GM13976 (cell line): ENCODE results near the gene DCST2.

Experiments
- DNase-seq: peaks from one replicate; pipeline ENCODE4 v3.0.0; 2012; ENCODE audit warnings: low spot score
- CTCF ChIP-seq: IDR thresholded peaks from 2 replicates; pipeline ENCODE4 v1.5.1; 2012; ENCODE audit warnings: borderline replicate concordance, mild to moderate bottlenecking; ENCODE audit not compliant: insufficient read depth; ENCODE audit errors: extremely low read depth, missing control alignments, control extremely low read depth
- in situ Hi-C: fragments of 300-500 bp; cut with MboI; formaldehyde crosslinking; loops from one replicate; pipeline ENCODE4 v1.12.0; 2022; ENCODE audit warnings: low sequenced_read_pairs, mixed read lengths, inconsistent platforms; ENCODE audit not compliant: unreplicated experiment

Gene DCST2

GRCh38 chr1:154993572-154994268, 39.9 kb downstream of the DCST2 start, which contains the start of gene LENEP:
TSS of gene LENEP (plus strand) at chr1:154993586. CDS start at chr1:154993608, 22 bp downstream.
- TF ChIP-seq CTCF = no peak
- DNase-seq = no peak
- in situ Hi-C loops = no loop called here

DNA sequence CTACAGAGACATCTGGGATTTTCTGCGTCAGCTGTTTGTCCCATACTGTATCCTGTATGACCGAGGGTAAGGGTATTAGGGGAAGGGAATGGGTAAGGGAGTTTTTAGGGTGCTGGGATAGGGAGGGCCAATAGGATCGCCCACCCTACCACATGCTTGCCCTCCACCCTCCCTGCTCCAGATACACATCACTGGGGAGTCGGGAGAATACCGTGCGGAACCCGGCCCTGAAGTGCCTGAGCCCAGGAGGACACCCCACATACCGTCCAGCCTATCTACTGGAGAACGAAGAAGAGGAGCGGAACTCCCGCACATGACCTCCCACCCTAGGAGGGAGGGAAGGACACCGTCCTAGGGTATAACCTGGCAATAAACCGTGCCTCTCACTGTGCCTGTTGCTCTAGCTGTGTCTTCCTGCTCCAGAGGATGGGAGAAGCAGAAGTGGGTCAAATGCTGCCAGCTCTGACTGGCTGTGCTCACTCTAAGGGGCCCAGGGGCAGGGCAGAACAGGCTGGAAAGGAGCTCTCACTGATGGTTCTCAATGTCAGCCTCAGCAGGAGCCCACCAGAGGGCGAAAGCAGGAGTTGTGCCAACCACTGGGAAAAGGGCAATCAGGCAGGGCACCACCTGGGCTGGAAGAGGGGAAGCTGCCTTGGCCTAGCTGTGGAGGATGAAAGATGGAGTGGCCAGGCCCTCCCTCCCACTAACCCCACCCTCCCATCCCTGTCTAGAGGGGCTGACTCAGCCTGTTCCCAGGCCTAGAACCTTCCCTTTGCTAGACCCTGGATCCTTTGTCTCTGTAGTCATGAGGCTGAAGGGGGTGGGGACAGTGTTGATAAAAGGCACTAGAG, 40.6 kb downstream of the DCST2 start:
- no peak for DNase-seq
- in situ Hi-C loops = no loop called here
- TF ChIP-seq CTCF = no peak

DNA sequence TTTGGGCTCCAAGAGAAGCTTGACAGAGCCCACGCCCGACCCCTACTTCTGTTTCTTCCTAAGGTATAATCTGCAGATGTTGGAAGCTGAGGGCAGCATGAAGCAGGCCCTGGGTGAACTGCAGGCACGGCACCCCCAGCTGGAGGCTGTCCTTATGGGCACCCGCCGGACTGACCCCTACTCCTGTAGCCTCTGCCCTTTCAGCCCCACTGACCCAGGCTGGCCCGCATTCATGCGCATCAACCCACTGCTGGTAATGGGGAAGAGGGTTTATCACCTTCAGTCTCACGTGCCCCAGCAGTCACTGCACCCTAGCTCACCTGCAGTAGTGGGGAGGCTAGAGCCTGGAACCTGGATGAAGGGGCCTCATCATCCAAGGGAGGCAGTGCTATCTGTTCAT, 43.3 kb downstream of the DCST2 start:
- in situ Hi-C loops = no loop called here
- TF ChIP-seq CTCF = no peak
- DNase-seq = no peak

- DNase-seq = no peak
- no peak for TF ChIP-seq CTCF
- in situ Hi-C loops = no loop called here
Measured at GRCh38 chr1:154989195-154989860, 44.3 kb downstream of the DCST2 start.

DNA sequence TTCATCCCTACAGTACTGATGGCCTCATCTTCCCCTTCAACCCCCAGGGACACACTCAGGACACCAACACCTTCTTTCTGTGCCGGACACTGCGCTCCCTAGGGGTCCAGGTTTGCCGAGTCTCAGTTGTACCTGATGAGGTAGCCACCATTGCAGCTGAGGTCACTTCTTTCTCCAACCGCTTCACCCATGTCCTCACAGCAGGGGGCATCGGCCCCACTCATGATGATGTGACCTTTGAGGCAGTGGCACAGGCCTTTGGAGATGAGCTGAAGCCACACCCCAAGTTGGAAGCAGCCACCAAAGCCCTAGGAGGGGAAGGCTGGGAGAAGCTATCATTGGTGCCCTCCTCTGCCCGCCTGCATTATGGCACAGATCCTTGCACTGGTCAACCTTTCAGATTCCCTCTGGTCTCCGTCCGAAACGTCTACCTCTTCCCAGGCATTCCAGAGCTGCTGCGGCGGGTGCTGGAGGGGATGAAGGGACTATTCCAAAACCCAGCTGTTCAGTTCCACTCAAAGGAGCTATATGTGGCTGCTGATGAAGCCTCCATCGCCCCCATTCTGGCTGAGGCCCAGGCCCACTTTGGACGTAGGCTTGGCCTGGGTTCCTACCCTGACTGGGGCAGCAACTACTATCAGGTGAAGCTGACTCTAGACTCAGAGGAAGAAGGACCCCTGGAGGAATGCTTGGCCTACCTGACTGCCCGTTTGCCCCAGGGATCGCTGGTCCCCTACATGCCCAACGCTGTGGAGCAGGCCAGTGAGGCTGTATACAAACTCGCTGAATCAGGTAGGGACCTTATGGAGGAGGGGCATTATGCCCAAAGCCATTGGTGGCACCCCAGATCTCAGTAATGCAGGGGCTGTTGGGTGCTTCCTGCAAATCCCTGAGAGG, 45.3 kb downstream of the DCST2 start:
- DNase-seq = no peak
- no peak for TF ChIP-seq CTCF
- in situ Hi-C loops = no loop called here
